Measurements from ENCODE around the gene ATF6.
A peak's percentile ranks its signal among the peaks of the same experiment; 100 is the strongest.
"Not testable (repeated sequence)": the region's sequence is repeated elsewhere in the genome, so short reads cannot be mapped to it uniquely, and the experiment has no call there.

ATF6 gene

DNA sequence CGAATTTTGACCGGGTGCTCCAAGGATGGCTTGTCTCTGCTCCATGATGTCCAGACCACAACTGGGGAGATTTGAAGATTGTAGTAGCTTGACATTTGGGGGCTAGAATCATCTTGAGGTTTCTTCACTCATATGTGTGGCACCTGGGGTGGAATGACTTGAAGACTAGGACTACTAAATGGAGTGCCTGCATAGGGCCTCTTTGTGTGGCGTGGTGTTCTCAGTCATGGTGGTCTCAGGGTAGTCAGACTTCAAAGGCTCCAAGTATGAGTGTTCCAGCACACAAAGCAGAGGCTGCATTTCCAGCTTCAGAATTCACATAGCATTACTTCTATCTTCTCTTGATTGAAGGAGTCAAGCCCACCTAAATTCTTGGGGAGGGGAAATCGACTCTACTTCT lies 16.8 kb downstream of the ATF6 start:
- DNase-seq, result no peak

DNA sequence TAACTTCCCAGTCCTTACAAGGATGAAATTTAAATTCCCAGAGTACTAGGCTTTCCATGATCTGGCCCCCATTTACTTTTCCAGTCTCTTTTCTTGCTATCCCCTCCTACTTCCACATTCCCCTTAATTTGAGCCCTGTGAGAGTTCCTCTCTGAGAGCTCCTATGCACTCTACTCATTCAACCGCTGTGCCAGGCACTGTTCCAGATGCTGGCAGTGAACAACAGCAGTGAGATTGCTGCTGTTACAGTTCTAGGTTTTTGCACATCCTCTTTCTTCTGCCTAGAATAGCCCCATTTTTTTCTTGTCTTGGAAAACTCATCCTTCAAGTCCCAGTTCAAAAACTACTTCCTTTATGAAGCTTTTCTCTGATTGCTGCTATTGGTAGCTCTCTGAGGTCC lies 18.8 kb downstream of the ATF6 start:
- no peak for DNase-seq

DNA sequence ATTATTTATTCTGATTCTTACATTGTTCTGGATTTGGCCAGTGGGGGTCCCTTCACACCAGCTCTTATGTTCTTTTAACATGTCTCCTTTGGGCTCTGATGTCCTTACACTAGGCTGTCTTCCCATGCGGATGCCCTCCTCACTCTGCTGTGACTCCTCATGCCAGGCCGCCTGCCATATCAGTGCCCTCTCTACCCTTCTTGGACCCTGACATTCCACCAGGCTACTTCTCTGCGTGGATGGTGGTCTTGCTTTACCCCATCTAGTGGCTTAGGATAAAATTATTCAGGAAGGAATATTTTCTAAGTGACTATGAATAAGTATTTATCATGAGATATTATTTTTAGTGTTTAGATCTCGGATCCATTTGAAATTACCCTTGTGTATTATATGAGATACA lies 21.2 kb downstream of the ATF6 start:
- no peak for DNase-seq

DNA sequence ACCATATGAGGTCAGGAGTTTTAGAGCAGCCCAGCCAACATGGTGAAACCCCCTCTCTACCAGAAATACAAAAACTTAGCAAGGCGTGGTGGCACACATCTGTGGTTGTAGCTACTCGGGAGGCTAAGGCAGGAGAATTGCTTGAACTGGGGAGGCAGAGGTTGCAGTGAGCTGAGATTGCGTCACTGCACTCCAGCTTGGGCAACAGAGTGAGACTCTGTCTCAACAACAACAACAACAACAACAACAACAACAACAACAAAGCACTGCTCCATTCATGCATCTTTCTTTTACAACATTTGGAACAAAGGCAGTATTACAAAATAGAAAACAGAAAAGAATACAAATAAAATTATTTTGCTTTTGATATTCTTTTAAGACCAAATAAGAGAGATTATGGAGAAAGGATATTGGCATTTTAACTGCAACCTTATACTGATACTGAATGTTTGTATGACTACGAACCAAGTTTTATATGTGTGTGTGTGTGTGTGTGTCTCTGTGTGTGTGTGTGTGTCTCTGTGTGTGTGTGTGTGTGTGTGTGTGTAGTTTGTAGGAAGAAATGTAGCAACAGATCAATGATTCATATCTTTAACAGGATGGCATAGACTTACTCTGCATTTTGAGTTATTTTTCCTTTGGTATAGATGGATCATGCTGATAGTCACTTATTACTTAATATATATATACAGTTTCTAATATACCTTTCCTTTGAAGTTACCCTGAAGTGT lies 24.6 kb downstream of the ATF6 start:
- DNase-seq, result no peak

GRCh38 chr1:161791904-161792655 lies 26.0 kb downstream of the ATF6 start:
- DNase-seq, result no peak

DNA sequence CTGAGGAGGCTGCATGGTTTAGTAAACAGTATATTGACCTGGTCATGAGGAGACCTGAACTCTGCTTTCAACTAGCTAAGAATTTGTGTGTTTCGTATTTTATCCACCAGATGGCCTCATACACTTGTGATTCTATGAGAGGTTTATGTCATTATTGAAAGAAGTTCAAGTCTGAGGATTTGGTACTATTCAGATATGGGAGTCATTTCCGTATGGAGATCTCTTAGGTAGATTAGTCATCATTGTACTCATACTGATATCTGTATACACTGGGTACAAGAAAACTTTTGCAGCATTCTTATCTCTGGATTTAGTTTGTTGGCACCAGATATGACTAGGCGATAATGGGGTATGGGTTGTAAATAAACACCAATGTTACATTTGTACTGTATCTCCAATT lies 26.6 kb downstream of the ATF6 start:
- peak; percentile 26 to 73 for DNase-seq

DNA sequence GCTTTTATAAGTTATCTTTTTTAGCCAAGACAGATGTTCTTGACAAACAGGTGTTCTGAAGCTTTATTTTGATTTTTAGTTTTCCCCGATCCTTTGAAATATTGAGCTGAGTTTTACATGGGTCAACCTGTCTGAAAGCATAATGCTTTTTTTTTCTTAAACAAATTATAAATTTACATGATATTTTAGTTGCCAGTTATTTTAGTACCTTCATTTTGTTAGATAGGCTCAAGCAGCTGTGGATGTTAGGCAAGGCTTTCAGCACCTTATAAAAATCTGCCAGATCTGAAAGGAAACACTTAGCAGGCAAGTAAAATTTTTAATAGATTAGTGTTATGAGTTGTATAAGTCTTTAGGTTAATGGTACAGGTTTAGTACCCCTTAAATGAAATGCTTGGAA lies 33.7 kb downstream of the ATF6 start:
- DNase-seq, result no peak

DNA sequence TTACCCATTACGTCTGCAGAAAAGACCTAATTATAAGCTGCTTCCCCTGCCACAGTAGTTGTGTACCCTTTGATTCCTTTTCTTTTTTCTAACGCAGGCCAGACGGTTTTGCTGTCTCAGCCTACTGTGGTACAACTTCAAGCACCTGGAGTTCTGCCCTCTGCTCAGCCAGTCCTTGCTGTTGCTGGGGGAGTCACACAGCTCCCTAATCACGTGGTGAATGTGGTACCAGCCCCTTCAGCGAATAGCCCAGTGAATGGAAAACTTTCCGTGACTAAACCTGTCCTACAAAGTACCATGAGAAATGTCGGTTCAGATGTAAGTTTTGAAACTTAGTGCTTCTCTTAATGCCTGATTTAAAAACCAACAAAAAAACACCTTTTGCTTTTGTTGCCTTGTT lies 35.8 kb downstream of the ATF6 start:
- no peak for DNase-seq

- no peak for DNase-seq
These were observed 37.1 kb downstream of the ATF6 start for GRCh38 chr1:161803181-161803580.

- no peak for DNase-seq
These were observed 39.5 kb downstream of the ATF6 start for GRCh38 chr1:161805399-161806197.

DNA sequence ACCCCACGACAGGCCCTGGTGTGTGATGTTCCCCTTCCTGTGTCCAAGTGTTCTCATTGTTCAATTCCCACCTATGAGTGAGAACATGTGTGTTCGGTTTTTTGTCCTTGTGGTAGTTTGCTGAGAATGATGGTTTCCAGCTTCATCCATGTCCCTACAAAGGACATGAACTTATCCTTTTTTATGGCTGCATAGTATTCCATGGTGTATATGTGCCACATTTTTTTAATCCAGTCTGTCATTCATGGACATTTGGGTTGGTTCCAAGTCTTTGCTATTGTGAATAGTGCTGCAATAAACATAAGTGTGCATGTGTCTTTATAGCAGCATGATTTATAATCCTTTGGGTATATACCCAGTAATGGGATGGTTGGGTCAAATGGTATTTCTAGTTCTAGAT lies 43.1 kb downstream of the ATF6 start:
- not testable (repeated sequence) for DNase-seq

DNA sequence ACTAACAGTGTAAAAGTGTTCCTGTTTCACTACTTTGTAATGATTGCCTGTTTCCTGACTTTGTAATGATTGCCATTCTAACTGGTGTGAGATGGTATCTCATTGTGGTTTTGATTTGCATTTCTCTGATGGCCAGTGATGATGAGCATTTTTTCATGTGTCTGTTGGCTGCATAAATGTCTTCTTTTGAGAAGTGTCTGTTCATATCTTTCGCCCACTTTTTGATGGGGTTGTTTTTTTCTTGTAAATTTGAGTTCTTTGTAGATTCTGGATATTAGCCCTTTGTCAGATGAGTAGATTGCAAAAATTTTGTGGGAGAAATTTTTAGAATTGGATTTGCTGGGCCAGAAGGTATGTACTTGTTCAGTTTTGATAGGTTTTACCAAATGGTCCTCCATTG lies 43.5 kb downstream of the ATF6 start:
- DNase-seq, result not testable (repeated sequence)

- DNase-seq, result no peak
These were observed 44.7 kb downstream of the ATF6 start for GRCh38 chr1:161810780-161811179.

GRCh38 chr1:161816201-161816600 lies 50.1 kb downstream of the ATF6 start:
- peak in 1 of 2 donors; percentile 20 for DNase-seq

DNA sequence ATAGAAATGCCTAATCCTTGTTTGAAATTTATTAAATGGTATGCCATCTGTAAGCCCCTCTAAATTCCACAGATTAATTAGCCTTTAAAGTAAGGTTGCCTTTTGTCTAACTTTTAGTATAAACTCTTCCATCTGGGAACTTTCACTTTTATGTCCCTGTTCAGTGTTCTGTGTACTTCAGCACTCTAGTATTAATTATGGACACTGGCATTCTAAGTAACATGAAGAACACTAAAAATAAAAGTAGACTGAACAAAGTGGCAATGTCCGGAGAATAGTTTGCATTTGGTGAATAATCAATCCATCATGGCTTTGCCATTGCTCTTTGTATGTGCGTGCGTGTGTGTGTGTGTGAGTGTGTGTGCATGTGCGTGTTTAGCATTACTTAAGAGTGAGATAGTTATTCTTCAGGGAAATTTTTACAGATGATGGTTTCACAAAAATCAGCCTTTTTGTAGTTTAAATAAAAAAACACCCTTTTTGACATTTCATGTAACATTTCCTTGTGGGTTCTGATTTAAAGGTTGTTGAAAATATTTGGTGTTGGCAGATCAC lies 51.1 kb downstream of the ATF6 start:
- no peak for DNase-seq

DNA sequence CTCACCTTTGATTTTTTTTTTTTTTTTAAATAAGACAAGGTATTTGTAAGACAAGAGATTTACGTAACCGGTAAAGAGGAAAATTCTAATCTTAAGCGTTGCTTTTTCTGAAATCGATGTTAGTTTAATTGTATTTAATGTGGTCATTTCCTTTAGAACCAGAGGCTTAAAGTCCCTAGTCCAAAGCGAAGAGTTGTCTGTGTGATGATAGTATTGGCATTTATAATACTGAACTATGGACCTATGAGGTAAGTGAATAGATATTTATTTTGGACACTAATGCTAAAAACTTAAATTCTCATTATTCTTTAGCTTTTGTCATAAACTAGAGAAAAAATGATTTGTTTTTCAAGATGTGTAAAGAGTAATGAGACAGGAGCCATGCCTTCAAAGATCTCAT lies 54.8 kb downstream of the ATF6 start:
- no peak for DNase-seq

GRCh38 chr1:161824618-161825017 lies 58.5 kb downstream of the ATF6 start:
- DNase-seq, result no peak

- no peak for DNase-seq
These were observed 59.7 kb downstream of the ATF6 start for GRCh38 chr1:161825831-161826230.

DNA sequence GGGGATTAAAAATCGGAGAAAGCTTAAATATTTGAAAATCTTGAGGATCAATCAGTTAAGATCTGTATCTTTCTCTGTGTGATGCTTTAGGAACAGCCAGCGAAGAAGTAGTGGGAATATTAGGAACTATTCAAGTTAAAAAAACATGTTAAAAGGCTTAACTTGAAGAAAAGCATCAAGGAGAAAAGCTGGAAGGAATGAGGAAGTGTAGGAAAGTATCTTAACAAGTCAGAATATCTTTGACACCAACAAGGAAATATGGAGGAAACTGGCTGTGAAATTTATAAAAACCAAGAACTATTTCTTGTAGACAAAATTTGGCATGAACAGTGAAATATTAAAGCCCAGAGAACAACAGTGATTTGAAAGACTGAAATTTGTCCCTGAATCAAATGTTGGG lies 60.4 kb downstream of the ATF6 start:
- no peak for DNase-seq

- DNase-seq, result no peak
These were observed 61.7 kb downstream of the ATF6 start for GRCh38 chr1:161827786-161828185.

DNA sequence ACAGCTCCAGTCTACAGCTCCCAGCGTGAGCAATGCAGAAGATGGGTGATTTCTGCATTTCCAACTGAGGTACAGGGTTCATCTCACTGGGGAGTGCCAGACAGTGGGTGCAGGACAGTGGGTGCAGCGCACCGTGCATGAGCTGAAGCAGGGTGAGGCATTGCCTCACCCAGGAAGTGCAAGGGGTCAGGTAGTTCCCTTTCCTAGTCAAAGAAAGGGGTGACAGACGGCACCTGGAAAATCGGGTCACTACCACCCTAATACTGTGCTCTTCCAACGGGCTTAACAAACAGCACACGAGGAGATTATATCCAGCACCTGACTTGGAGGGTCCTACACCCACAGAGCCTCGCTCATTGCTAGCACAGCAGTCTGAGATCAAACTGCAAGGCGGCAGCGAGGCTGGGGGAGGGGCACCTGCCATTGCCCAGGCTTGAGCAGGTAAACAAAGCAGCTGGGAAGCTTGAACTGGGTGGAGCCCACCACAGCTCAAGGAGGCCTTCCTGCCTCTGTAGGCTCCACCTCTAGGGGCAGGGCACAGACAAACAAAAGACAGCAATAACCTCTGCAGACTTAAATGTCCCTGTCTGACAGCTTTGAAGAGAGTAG lies 66.3 kb downstream of the ATF6 start:
- DNase-seq, result not testable (repeated sequence)

- no peak for DNase-seq
These were observed 68.9 kb downstream of the ATF6 start for GRCh38 chr1:161834967-161835550.
